Measurements from ENCODE around the gene RYR1.

GRCh38 chr19:38444026-38444425 is 10.5 kb downstream of the RYR1 start:
- TF ChIP-seq CTCF (IDR thresholded peaks at IDR 0.05) (no peak), POLR2A (IDR thresholded peaks at IDR 0.05) (no peak)
